GM12891 (cell line): Measurements from ENCODE around the gene SH3BP5L.
"Not testable (repeated sequence)": the region's sequence is repeated elsewhere in the genome, so short reads cannot be mapped to it uniquely, and the experiment has no call there.

ENCODE experiments used
- DNase-seq: peaks from one replicate; pipeline ENCODE4 v3.0.0; 2011; ENCODE audit warnings: low spot score; ENCODE audit not compliant: insufficient read length
- FAIRE-seq: peaks from 2 replicates; lab custom pipeline; 2011; peaks lifted over from hg19 to GRCh38; lab: Jason Lieb, UNC
- PAX5 ChIP-seq: IDR thresholded peaks from 2 replicates; pipeline ENCODE4 v1.6.1; 2011; ENCODE audit warnings: low read length, moderate library complexity, mild to moderate bottlenecking; ENCODE audit not compliant: insufficient read depth, severe bottlenecking
- POLR2A ChIP-seq: IDR thresholded peaks from 2 replicates; pipeline ENCODE4 v1.6.1; 2011; ENCODE audit warnings: low read depth, low read length, control low read depth
- POLR2AphosphoS5 ChIP-seq: IDR thresholded peaks from 2 replicates; pipeline ENCODE4 v1.6.1; 2011; ENCODE audit warnings: low read depth, low read length, control low read depth
- POU2F2 ChIP-seq: IDR thresholded peaks from 2 replicates; pipeline ENCODE4 v1.6.1; 2011; ENCODE audit warnings: low read depth, mild to moderate bottlenecking, control low read depth, low read length, moderate library complexity
- SPI1 ChIP-seq: IDR thresholded peaks from 2 replicates; pipeline ENCODE4 v1.6.1; 2011; ENCODE audit warnings: low read depth, low read length, control low read depth
- TAF1 ChIP-seq: IDR thresholded peaks from 2 replicates; pipeline ENCODE4 v1.6.1; 2011; ENCODE audit warnings: low read depth, low read length, control low read depth

The SH3BP5L gene

DNA sequence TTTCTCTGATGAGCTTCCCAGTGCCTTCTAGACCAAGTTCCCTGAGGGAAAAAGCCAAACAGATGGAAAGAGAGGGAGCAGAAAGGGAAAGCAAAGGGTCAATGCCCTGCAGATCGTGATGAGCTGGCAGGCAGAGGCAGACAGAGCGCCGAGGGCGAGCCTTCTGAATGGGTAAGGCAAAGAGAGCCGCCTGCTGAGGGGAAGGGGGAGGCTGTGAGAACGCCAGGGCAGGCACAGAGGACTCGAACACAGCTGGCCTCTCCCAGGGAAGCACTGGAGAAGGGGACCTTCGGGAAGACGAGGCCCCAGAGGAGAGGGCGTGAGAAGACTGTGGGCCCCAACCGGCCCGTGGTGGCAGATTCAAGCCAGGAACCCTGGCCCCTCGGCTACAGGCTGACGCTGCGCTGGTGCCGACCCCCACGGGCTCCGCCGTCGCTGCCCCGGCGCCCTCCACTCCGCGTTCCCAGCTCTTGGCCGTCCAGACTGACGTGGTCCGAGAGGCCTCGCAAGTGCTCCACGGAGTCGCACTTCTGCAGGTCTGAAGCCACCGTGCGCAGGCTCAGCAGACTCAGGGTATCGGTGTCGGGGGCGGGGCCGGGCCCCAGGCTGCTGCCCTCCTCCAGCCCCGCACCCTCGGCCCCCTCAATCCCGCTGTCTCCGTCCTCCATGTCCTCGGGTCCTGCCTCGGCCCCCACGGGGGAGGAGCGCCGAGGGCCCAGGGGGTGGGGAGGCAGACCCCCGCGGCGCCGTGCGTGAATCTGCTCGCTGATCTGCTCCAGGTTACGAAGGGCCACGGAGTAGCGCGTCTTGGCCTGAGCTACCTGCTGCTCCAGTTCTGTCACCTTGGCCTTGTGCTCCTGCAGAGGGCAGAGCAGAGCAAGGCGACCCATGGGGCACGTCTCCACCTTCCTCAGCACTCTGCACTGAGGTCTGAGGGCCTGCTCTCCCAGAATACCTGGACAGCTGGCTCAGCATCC lies 13.9 kb downstream of the SH3BP5L start:
- FAIRE-seq (no peak), DNase-seq (no peak)
- TF ChIP-seq POLR2A = no peak
- TF ChIP-seq TAF1 = no peak
- TF ChIP-seq SPI1 = no peak
- TF ChIP-seq POLR2AphosphoS5 = no peak
- no peak for TF ChIP-seq POU2F2
- TF ChIP-seq PAX5 = no peak

DNA sequence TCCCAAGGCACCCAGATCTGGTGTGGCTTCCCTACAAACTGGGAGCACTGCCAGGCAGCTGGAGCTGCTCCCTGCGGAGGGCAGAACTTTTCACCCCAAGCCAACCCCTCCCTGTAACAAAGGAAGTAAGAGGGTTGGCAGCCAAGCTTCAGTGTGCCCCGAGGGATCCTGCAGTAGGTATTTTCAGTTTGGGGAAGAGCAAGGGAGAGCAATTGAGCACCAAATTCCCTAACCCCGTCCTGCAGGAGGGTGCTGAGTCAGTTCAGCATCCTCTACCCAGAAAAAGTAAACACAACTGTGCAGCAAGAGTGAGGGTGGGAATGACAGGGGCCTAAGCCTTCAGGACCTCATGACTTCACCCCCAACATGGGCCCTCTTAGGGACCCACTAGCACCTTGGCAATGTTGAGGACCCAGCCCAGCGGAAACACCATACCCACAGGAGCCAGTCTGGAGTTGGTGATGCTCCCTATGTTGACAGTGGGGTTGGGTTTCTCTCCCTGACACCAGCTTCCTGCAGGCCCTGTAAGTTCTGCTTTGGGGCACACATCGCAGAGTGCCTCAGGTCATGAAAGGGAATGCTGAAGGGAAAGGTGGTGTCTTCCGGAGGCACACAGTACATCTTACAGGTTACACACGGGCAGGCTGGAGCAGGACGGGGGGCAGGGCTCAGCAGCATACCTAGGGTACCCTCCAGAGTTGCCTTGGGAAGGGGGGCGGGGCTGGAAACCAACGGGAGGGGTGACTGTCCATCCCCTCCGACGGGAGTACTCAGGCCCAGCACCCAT lies 14.8 kb downstream of the SH3BP5L start:
- FAIRE-seq = no peak
- no peak for DNase-seq
- TF ChIP-seq POU2F2 (no peak), POLR2A (no peak), PAX5 (no peak), POLR2AphosphoS5 (no peak), TAF1 (no peak), SPI1 (no peak)

- no peak for TF ChIP-seq PAX5
- TF ChIP-seq POU2F2 = no peak
- no peak for TF ChIP-seq TAF1
- no peak for TF ChIP-seq POLR2AphosphoS5
- no peak for TF ChIP-seq POLR2A
- TF ChIP-seq SPI1 = no peak
- no peak for DNase-seq
- no peak for FAIRE-seq
Measured at GRCh38 chr1:248810000-248810726, 15.6 kb downstream of the SH3BP5L start.

DNA sequence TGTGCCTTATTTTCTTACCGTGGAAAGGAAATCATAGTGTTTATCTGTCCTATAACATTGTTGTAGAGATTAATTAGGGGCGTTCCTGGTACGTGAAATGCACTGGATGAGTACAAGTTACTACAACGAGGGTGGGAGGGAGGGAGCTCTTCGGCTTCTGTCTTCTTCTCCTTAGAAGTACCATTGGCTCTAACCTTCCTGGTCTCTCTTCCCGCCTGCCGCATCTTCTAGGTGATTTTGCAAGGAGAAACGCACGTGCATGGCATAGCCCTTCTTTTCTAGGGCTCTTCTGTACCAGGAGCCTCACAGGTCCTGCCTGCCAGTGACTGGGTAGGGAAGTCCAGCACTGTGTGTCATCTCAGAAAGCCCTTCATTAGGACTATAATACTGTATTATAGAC lies 16.8 kb downstream of the SH3BP5L start:
- FAIRE-seq (no peak), DNase-seq (no peak)
- no peak for TF ChIP-seq POLR2AphosphoS5
- TF ChIP-seq PAX5 = no peak
- TF ChIP-seq TAF1 = no peak
- TF ChIP-seq SPI1 = no peak
- TF ChIP-seq POU2F2 = no peak
- TF ChIP-seq POLR2A = no peak

DNA sequence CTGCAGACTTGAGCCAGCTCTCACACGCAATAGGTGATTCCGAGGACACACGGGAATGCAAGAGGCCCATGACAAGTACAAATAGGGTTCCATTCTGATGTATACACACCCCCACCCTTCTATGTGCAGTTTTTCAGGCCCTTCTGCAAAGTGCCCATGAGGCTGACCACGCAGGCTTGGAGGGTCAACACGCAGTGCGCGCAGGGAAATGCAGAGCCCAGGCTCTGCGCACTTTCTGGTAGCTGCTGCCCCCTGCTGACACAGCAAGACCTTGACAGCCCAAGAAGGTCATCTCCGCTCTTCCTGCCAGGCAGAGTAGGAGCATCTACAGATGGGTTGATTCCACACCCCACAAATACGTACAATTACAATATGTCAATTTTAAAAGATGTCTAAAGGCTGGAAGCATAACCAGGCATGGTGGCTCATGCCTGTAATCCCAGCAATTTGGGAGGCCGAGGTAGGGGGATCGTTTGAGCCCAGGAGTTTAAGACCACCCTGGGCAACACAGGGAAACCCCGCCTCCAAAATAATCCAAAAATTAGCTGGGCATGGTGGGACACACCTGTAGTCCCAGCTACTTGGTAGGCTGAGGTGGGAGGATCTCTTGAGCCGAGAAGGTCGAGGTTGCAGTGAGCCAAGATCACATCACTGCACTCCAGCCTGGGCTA lies 18.5 kb downstream of the SH3BP5L start:
- no peak; the same call in 1 of the 2 replicates for TF ChIP-seq POU2F2
- TF ChIP-seq POLR2A = no peak
- no peak for TF ChIP-seq POLR2AphosphoS5
- no peak for TF ChIP-seq SPI1
- TF ChIP-seq PAX5 = no peak
- no peak for TF ChIP-seq TAF1
- DNase-seq (peak; percentile 59), FAIRE-seq (peak; percentile 91)

GRCh38 chr1:248805876-248806275 lies 19.8 kb downstream of the SH3BP5L start:
- peak; percentile 38 for FAIRE-seq
- no peak for TF ChIP-seq PAX5
- no peak for TF ChIP-seq POU2F2
- TF ChIP-seq POLR2AphosphoS5 = 0 out of 2 replicates have a peak, but pooled peaks have one; percentile 9
- TF ChIP-seq SPI1 = no peak
- TF ChIP-seq POLR2A = no peak
- TF ChIP-seq TAF1 = no peak
- DNase-seq = no peak

DNA sequence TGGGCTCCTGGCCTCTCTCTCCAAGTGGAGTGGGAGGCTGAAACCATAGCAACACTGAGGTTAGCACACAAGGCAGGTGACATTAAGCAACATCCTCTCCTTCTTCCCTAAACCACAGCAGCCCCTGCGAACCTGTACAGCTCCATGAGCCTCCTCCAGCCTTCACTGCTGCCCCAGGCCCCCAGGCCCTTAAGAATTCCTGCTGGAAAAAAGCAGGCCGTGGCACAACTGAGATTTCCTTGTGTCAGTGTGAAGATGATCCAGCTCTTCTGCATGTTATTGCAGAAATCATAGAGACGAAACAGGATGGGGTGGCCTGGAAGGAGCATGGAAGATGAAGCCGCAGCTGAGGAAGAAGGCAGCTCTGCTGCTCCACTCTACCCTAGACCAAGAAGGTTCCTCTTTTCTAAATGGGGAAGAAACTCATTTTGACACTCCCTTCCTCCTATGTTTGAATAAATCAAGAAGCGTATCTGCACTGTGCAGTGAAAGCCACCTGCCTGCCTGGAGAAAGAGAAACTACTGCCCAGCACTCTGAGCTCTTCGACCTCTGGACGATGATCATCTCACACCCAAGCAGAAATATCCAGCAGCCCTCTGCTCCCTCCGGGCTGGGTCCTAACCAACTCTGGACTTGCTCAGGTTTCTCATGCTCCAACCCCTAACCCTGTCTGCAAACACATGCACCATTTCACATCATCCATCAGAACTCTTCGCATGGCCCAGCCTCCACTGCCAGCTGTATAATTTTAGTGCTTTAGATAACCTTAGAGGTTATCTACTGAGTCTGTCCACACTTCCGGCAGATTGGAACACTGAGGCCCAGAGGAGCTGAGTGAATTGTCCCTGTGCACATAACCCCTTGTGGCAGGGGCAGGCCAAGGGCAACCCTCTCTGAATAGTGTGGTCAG lies 20.7 kb downstream of the SH3BP5L start:
- FAIRE-seq (peak; percentile 80), DNase-seq (no peak)
- TF ChIP-seq POLR2A (no peak), PAX5 (no peak), SPI1 (peak; percentile 56; the same call in 1 of the 2 replicates), POLR2AphosphoS5 (0 out of 2 replicates have a peak, but pooled peaks have one; percentile 18), TAF1 (no peak), POU2F2 (peak; percentile 90)

DNA sequence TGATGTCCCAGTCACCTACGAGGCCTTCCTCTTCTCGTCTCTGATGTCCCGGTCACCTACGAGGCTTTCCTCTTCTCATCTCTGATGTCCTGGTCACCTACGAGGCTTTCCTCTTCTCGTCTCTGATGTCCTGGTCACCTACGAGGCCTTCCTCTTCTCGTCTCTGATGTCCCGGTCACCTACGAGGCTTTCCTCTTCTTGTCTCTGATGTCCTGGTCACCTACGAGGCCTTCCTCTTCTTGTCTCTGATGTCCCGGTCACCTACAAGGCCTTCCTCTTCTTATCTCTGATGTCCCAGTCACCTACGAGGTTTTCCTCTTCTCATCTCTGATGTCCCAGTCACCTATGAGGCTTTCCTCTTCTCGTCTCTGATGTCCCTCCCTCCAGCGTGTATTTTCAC lies 22.2 kb downstream of the SH3BP5L start:
- not testable (repeated sequence) for DNase-seq, FAIRE-seq
